ENCODE data around the gene CDH8. TPM values are rescaled to one million over a fixed set of nuclear protein-coding genes. Genes with fewer than 3 reads are reported as not detected.

Gene CDH8
- total RNA-seq, 1 experiment from 2014 or later, result 2.5 TPM

GRCh38 chr16:61797961-61798507 lies 238.2 kb downstream of the CDH8 start:
- Histone ChIP-seq H3K79me2 (ENCODE audit: insufficient read depth, low read length) (no peaks in the 10 kb centered on the region), H3K4me3 (replicated peaks in 1 of 2; ENCODE audit: low read depth in 1 of 2, low read length in 2 of 2) (no peak overlapping the region), H2AFZ (ENCODE audit: low read depth, low read length, poor library complexity, severe bottlenecking) (no peak overlapping the region), H4K20me1 (ENCODE audit: insufficient read depth) (no peaks in the 10 kb centered on the region), H3K27ac (ENCODE audit: low read depth, low read length) (no peak overlapping the region), H3K36me3 (ENCODE audit: control insufficient read depth in 1 of 2, insufficient read depth in 2 of 2, low read length in 2 of 2) (no peaks in the 10 kb centered on the region), H3K9me2 (ENCODE audit: insufficient read depth) (no peaks in the 10 kb centered on the region), H3K4me2 (ENCODE audit: low read length) (no peak overlapping the region), H3K4me1 (ENCODE audit: control insufficient read depth in 1 of 2, insufficient read depth in 2 of 2, low read length in 2 of 2) (no peaks in the 10 kb centered on the region), H3K9ac (ENCODE audit: low read length) (no peak overlapping the region), H3K9me3 (ENCODE audit: control insufficient read depth in 1 of 2, insufficient read depth in 1 of 2, low read depth in 1 of 2, low read length in 2 of 2) (peaks cover 5 to 10% of the 10 kb centered on the region in 2 experiments; a peak in 2 of 4 replicates), H3K27me3 (ENCODE audit: insufficient read depth, low read length) (no peaks in the 10 kb centered on the region)
- ChIA-PET POLR2A (no interaction called here), CTCF (no interaction called here), RAD21 (ENCODE audit: low non-redundant PET in 1 of 2, low total read pairs in 2 of 2, uncharacterized antibody in 2 of 2, unreplicated experiment in 2 of 2) (no interaction called here)
- no peak for ATAC-seq
- BruUV-seq (replicated peaks), result no TSS peak
- DNase-seq (ENCODE audit: low read depth, low spot score), result no peak
- intact Hi-C loops (cut with micrococcal nuclease), result no loop called here
- TF ChIP-seq SP1 (IDR thresholded peaks at IDR 0.05; ENCODE audit: low read depth) (no peak), SIN3A (IDR thresholded peaks at IDR 0.05; ENCODE audit: low read depth) (no peak), ELF1 (IDR thresholded peaks at IDR 0.05; ENCODE audit: borderline replicate concordance, low read depth) (no peak), ATF3 (IDR thresholded peaks at IDR 0.05) (no peak), POLR2A (IDR thresholded peaks at IDR 0.05; ENCODE audit: borderline replicate concordance, extremely low read depth, insufficient read depth, insufficient read length) (no peak), EZH2 (IDR thresholded peaks at IDR 0.05) (no peak), CBX3 (IDR thresholded peaks at IDR 0.05; ENCODE audit: low read depth) (no peak), SRF (IDR thresholded peaks at IDR 0.05; ENCODE audit: low read depth) (no peak), POLR2AphosphoS5 (IDR thresholded peaks at IDR 0.05; ENCODE audit: low read depth, low read length) (no peak)

- Histone ChIP-seq H4K20me1 (ENCODE audit: insufficient read depth) (no peaks in the 10 kb centered on the region), H3K79me2 (ENCODE audit: insufficient read depth, low read length) (no peaks in the 10 kb centered on the region), H3K4me3 (replicated peaks in 1 of 2; ENCODE audit: low read depth in 1 of 2, low read length in 2 of 2) (no peak overlapping the region), H3K36me3 (ENCODE audit: control insufficient read depth in 1 of 2, insufficient read depth in 2 of 2, low read length in 2 of 2) (no peaks in the 10 kb centered on the region), H3K27me3 (ENCODE audit: insufficient read depth, low read length) (no peaks in the 10 kb centered on the region), H3K9ac (ENCODE audit: low read length) (no peak overlapping the region), H3K4me2 (ENCODE audit: low read length) (no peak overlapping the region), H3K9me3 (ENCODE audit: control insufficient read depth in 1 of 2, insufficient read depth in 1 of 2, low read depth in 1 of 2, low read length in 2 of 2) (peaks cover 5 to 10% of the 10 kb centered on the region in 2 experiments; a peak in 2 of 4 replicates), H3K4me1 (ENCODE audit: control insufficient read depth in 1 of 2, insufficient read depth in 2 of 2, low read length in 2 of 2) (no peaks in the 10 kb centered on the region), H3K9me2 (ENCODE audit: insufficient read depth) (no peaks in the 10 kb centered on the region), H3K27ac (ENCODE audit: low read depth, low read length) (no peak overlapping the region), H2AFZ (ENCODE audit: low read depth, low read length, poor library complexity, severe bottlenecking) (no peak overlapping the region)
- DNase-seq (ENCODE audit: low read depth, low spot score) (no peak), ATAC-seq (no peak)
- CTCF ChIA-PET, result no interaction called here
- BruUV-seq (replicated peaks), result no TSS peak
- RAD21 ChIA-PET (ENCODE audit: low non-redundant PET in 1 of 2, low total read pairs in 2 of 2, uncharacterized antibody in 2 of 2, unreplicated experiment in 2 of 2), result no interaction called here
- intact Hi-C loops (cut with micrococcal nuclease), result no loop called here
- POLR2A ChIA-PET, result no interaction called here
- TF ChIP-seq SP1 (IDR thresholded peaks at IDR 0.05; ENCODE audit: low read depth) (no peak), SRF (IDR thresholded peaks at IDR 0.05; ENCODE audit: low read depth) (no peak), ATF3 (IDR thresholded peaks at IDR 0.05) (no peak), EGR1 (IDR thresholded peaks at IDR 0.05; ENCODE audit: low read depth) (no peak), MAX (IDR thresholded peaks at IDR 0.05) (no peak), FOSL1 (IDR thresholded peaks at IDR 0.05; ENCODE audit: low read depth) (no peak), CEBPB (IDR thresholded peaks at IDR 0.05; ENCODE audit: low read depth) (no peak), EZH2phosphoT487 (IDR thresholded peaks at IDR 0.05; ENCODE audit: borderline replicate concordance) (no peak), JUND (IDR thresholded peaks at IDR 0.05) (no peak), CTCF (IDR thresholded peaks at IDR 0.05 in 2 of 3, conservative IDR thresholded peaks at IDR 0.05 in 1 of 3; ENCODE audit: borderline replicate concordance in 1 of 3, insufficient read depth in 1 of 3, low read depth in 2 of 3, low read length in 2 of 3) (no peak)
Observed at GRCh38 chr16:61797296-61797795, 238.9 kb downstream of the CDH8 start.
